Central memory CD8-positive, alpha-beta T cell (primary cell): ENCODE data around the gene ZMYND11.
A peak's percentile ranks its signal among the peaks of the same experiment; 100 is the strongest.

ENCODE experiments used
- ATAC-seq: fragments of 150-1000 bp; cut with Tn5 transposase; replicated peaks from 2 replicates; pipeline ENCODE4 v1.10.0; 2022; ENCODE audit warnings: mild to moderate bottlenecking, moderate FRiP score, moderate number of reproducible peaks; ENCODE audit not compliant: poor library complexity, severe bottlenecking; ENCODE audit errors: extremely low read depth
- DNase-seq, 2 donors: peaks; one replicate each; pipeline ENCODE4 v3.0.0; 2021; ENCODE audit warnings: low spot score in 2 of 2
- H3K27ac Mint-ChIP-seq: one replicate; pipeline ENCODE4 v1.8.0; 2022; ENCODE audit warnings: low read depth, mild to moderate bottlenecking, moderate library complexity, mixed read lengths
- H3K27me3 Mint-ChIP-seq: one replicate; pipeline ENCODE4 v1.8.0; 2022; ENCODE audit warnings: mixed read lengths
- H3K36me3 Mint-ChIP-seq: one replicate; pipeline ENCODE4 v1.8.0; 2022; ENCODE audit warnings: mild to moderate bottlenecking, moderate library complexity, mixed read lengths; ENCODE audit not compliant: insufficient read depth
- H3K4me1 Mint-ChIP-seq: one replicate; pipeline ENCODE4 v1.8.0; 2022; ENCODE audit warnings: mixed read lengths
- H3K4me3 Mint-ChIP-seq: one replicate; pipeline ENCODE4 v1.8.0; 2022; ENCODE audit warnings: mild to moderate bottlenecking, moderate library complexity, mixed read lengths
- H3K9me3 Mint-ChIP-seq: one replicate; pipeline ENCODE4 v1.8.0; 2022; ENCODE audit warnings: mixed read lengths

The ZMYND11 gene

GRCh38 chr10:271201-271600 lies 135.9 kb downstream of the ZMYND11 start:
- Mint-ChIP-seq H3K4me1 (no peaks in the 10 kb centered on the region), H3K4me3 (no peak overlapping the region), H3K36me3 (no peaks in the 10 kb centered on the region), H3K9me3 (no peaks in the 10 kb centered on the region), H3K27ac (no peak overlapping the region), H3K27me3 (no peaks in the 10 kb centered on the region)
- DNase-seq (no peak), ATAC-seq (no peak)

GRCh38 chr10:271722-272121 lies 136.5 kb downstream of the ZMYND11 start:
- DNase-seq (no peak), ATAC-seq (no peak)
- H3K27ac Mint-ChIP-seq, result no peak overlapping the region
- no peaks in the 10 kb centered on the region for H3K36me3 Mint-ChIP-seq
- no peaks in the 10 kb centered on the region for H3K4me1 Mint-ChIP-seq
- no peaks in the 10 kb centered on the region for H3K27me3 Mint-ChIP-seq
- no peak overlapping the region for H3K4me3 Mint-ChIP-seq
- no peaks in the 10 kb centered on the region for H3K9me3 Mint-ChIP-seq

- Mint-ChIP-seq H3K4me3 (no peak overlapping the region), H3K27me3 (no peaks in the 10 kb centered on the region), H3K9me3 (no peaks in the 10 kb centered on the region), H3K4me1 (no peaks in the 10 kb centered on the region), H3K36me3 (no peaks in the 10 kb centered on the region), H3K27ac (no peak overlapping the region)
- DNase-seq (no peak), ATAC-seq (no peak)
Measured at GRCh38 chr10:273088-273487, 137.8 kb downstream of the ZMYND11 start.

GRCh38 chr10:274866-275265 lies 139.6 kb downstream of the ZMYND11 start:
- no peak for DNase-seq
- Mint-ChIP-seq H3K27me3 (no peaks in the 10 kb centered on the region), H3K27ac (no peak overlapping the region), H3K36me3 (peaks cover 2% of the 10 kb centered on the region), H3K9me3 (no peaks in the 10 kb centered on the region), H3K4me1 (no peaks in the 10 kb centered on the region), H3K4me3 (no peak overlapping the region)
- no peak for ATAC-seq

- Mint-ChIP-seq H3K9me3 (no peaks in the 10 kb centered on the region), H3K36me3 (peaks cover 2% of the 10 kb centered on the region), H3K27me3 (no peaks in the 10 kb centered on the region), H3K27ac (no peak overlapping the region), H3K4me1 (no peaks in the 10 kb centered on the region), H3K4me3 (no peak overlapping the region)
- ATAC-seq (no peak), DNase-seq (no peak)
Measured at GRCh38 chr10:275680-276079, 140.4 kb downstream of the ZMYND11 start.

GRCh38 chr10:277963-278362 lies 142.7 kb downstream of the ZMYND11 start:
- H3K27ac Mint-ChIP-seq, result peak overlapping the region; percentile 9
- no peak for ATAC-seq

GRCh38 chr10:278707-279106 lies 143.5 kb downstream of the ZMYND11 start:
- no peaks in the 10 kb centered on the region for H3K27me3 Mint-ChIP-seq

More at GRCh38 chr10:277963-278362, 142.7 kb downstream of the ZMYND11 start:
- H3K9me3 Mint-ChIP-seq, result no peaks in the 10 kb centered on the region
- peaks cover 2% of the 10 kb centered on the region for H3K4me1 Mint-ChIP-seq
- H3K27me3 Mint-ChIP-seq, result no peaks in the 10 kb centered on the region
- no peak for DNase-seq
- H3K4me3 Mint-ChIP-seq, result no peak overlapping the region
- H3K36me3 Mint-ChIP-seq, result peaks cover 5% of the 10 kb centered on the region

GRCh38 chr10:279232-279631 lies 144.0 kb downstream of the ZMYND11 start:
- Mint-ChIP-seq H3K4me1 (peaks cover 15% of the 10 kb centered on the region), H3K4me3 (no peak overlapping the region), H3K9me3 (no peaks in the 10 kb centered on the region), H3K36me3 (peaks cover 5% of the 10 kb centered on the region), H3K27ac (no peak overlapping the region), H3K27me3 (no peaks in the 10 kb centered on the region)
- ATAC-seq, result no peak
- DNase-seq, result no peak

More at GRCh38 chr10:278707-279106, 143.5 kb downstream of the ZMYND11 start:
- Mint-ChIP-seq H3K9me3 (no peaks in the 10 kb centered on the region), H3K4me1 (peaks cover 10% of the 10 kb centered on the region), H3K36me3 (peaks cover 5% of the 10 kb centered on the region), H3K4me3 (no peak overlapping the region), H3K27ac (no peak overlapping the region)
- DNase-seq (no peak), ATAC-seq (no peak)

GRCh38 chr10:279655-280054 lies 144.4 kb downstream of the ZMYND11 start:
- H3K9me3 Mint-ChIP-seq, result no peaks in the 10 kb centered on the region
- peaks cover 5% of the 10 kb centered on the region for H3K36me3 Mint-ChIP-seq
- H3K27ac Mint-ChIP-seq, result no peak overlapping the region

GRCh38 chr10:282294-283139 lies 147.3 kb downstream of the ZMYND11 start:
- DNase-seq (no peak), ATAC-seq (no peak)
- Mint-ChIP-seq H3K36me3 (peaks cover 5% of the 10 kb centered on the region), H3K4me3 (no peak overlapping the region), H3K27ac (peak overlapping the region; percentile 79), H3K4me1 (peaks cover 24% of the 10 kb centered on the region), H3K27me3 (no peaks in the 10 kb centered on the region), H3K9me3 (no peaks in the 10 kb centered on the region)

More at GRCh38 chr10:279655-280054, 144.4 kb downstream of the ZMYND11 start:
- no peak for ATAC-seq
- H3K4me3 Mint-ChIP-seq, result no peak overlapping the region
- no peaks in the 10 kb centered on the region for H3K27me3 Mint-ChIP-seq
- DNase-seq, result no peak
- H3K4me1 Mint-ChIP-seq, result peaks cover 19% of the 10 kb centered on the region

- H3K27ac Mint-ChIP-seq, result peak overlapping the region; percentile 79
- H3K4me3 Mint-ChIP-seq, result no peak overlapping the region
- ATAC-seq (no peak), DNase-seq (no peak)
- H3K27me3 Mint-ChIP-seq, result no peaks in the 10 kb centered on the region
- H3K9me3 Mint-ChIP-seq, result no peaks in the 10 kb centered on the region
- H3K4me1 Mint-ChIP-seq, result peaks cover 24% of the 10 kb centered on the region
- H3K36me3 Mint-ChIP-seq, result peaks cover 5% of the 10 kb centered on the region
Measured at GRCh38 chr10:283140-283479, 147.9 kb downstream of the ZMYND11 start.

GRCh38 chr10:283916-284356 lies 148.7 kb downstream of the ZMYND11 start:
- Mint-ChIP-seq H3K27ac (peak overlapping the region; percentile 79), H3K4me3 (peak overlapping the region; percentile 69), H3K36me3 (peaks cover 5% of the 10 kb centered on the region), H3K27me3 (no peaks in the 10 kb centered on the region), H3K9me3 (no peaks in the 10 kb centered on the region), H3K4me1 (peaks cover 24% of the 10 kb centered on the region)
- peak; percentile 65 for ATAC-seq
- no peak for DNase-seq

GRCh38 chr10:285216-285615 lies 150.0 kb downstream of the ZMYND11 start:
- no peaks in the 10 kb centered on the region for H3K9me3 Mint-ChIP-seq
- no peak for DNase-seq
- H3K4me3 Mint-ChIP-seq, result no peak overlapping the region
- H3K36me3 Mint-ChIP-seq, result peaks cover 4% of the 10 kb centered on the region
- no peak for ATAC-seq
- peaks cover 24% of the 10 kb centered on the region for H3K4me1 Mint-ChIP-seq
- H3K27me3 Mint-ChIP-seq, result no peaks in the 10 kb centered on the region
- H3K27ac Mint-ChIP-seq, result peak overlapping the region; percentile 79
